H1 (cell line): Measurements from ENCODE around the gene NOTCH4. TPM values are rescaled to one million over a fixed set of nuclear protein-coding genes. Genes with fewer than 3 reads are reported as not detected.
A peak's percentile ranks its signal among the peaks of the same experiment; 100 is the strongest.

Experiments used
- CTCF ChIA-PET: fragments of 300-600 bp; sonication (Branson Sonifier 250); formaldehyde crosslinking; loops from one replicate; lab custom pipeline; 2021; ENCODE audit not compliant: partially characterized antibody; lab: Charles Lee
- POLR2A ChIA-PET: fragments of 300-600 bp; sonication (Branson Sonifier 250); formaldehyde crosslinking; loops from one replicate; lab custom pipeline; 2021; ENCODE audit warnings: inconsistent platforms; ENCODE audit not compliant: partially characterized antibody; lab: Charles Lee
- DNase-seq, 2 experiments: peaks; one replicate each; pipeline versions ENCODE4 v3.0.0 to v3.0.0-alpha.2; 2010 to 2022; ENCODE audit warnings: low spot score in 2 of 2, low read depth in 1 of 2, mixed read lengths in 1 of 2
- FAIRE-seq: peaks from 2 replicates; lab custom pipeline; 2011; peaks lifted over from hg19 to GRCh38; lab: Jason Lieb, UNC
- H2AFZ ChIP-seq: 2 replicates; pipeline ENCODE4 v1.8.1; 2012; ENCODE audit warnings: low read length, inconsistent platforms
- H2AK5ac ChIP-seq: 2 replicates; pipeline ENCODE4 v1.6.1; 2013; ENCODE audit warnings: low read depth, low read length
- H2BK120ac ChIP-seq: replicated peaks from 2 replicates; pipeline ENCODE3; 2013; ENCODE audit warnings: low read depth, low read length, inconsistent platforms
- H2BK12ac ChIP-seq: 2 replicates; pipeline ENCODE4 v1.6.1; 2013; ENCODE audit warnings: low read depth, low read length
- H2BK15ac ChIP-seq: 2 replicates; pipeline ENCODE4 v1.6.1; 2013; ENCODE audit warnings: low read length
- H2BK20ac ChIP-seq: 2 replicates; pipeline ENCODE4 v1.6.1; 2013; ENCODE audit warnings: low read length
- H2BK5ac ChIP-seq: 2 replicates; pipeline ENCODE4 v1.6.1; 2013; ENCODE audit warnings: low read depth, low read length
- H3K14ac ChIP-seq: 2 replicates; pipeline ENCODE4 v1.6.1; 2013; ENCODE audit warnings: inconsistent platforms; ENCODE audit not compliant: insufficient read length
- H3K18ac ChIP-seq: 2 replicates; pipeline ENCODE4 v1.6.1; 2013; ENCODE audit warnings: low read length; ENCODE audit errors: extremely low read depth
- H3K23ac ChIP-seq: 2 replicates; pipeline ENCODE4 v1.6.1; 2013; ENCODE audit warnings: inconsistent platforms; ENCODE audit not compliant: insufficient read length
- H3K23me2 ChIP-seq: 2 replicates; pipeline ENCODE4 v1.6.1; 2013; ENCODE audit warnings: low read depth, low read length
- H3K27ac ChIP-seq: 2 replicates; pipeline ENCODE4 v1.6.1; 2011; ENCODE audit warnings: low read depth, low read length, inconsistent platforms
- H3K27me3 ChIP-seq, 4 experiments: replicated peaks in 1 of 4; 1 replicate in 1 of 4; 2 replicates in 3 of 4; pipeline versions ENCODE4 v1.6.1 to v1.8.1; 2011 to 2013; ENCODE audit warnings: low read length in 3 of 4, mild to moderate bottlenecking in 3 of 4, inconsistent platforms in 2 of 4, mixed read lengths in 2 of 4, moderate library complexity in 1 of 4; ENCODE audit not compliant: control insufficient read depth in 3 of 4, insufficient read depth in 3 of 4; ENCODE audit errors: extremely low read depth in 1 of 4
- H3K36me3 ChIP-seq, 4 experiments: 2 replicates each; pipeline versions ENCODE4 v1.6.1 to v1.8.1; 2011 to 2013; ENCODE audit warnings: mild to moderate bottlenecking in 4 of 4, low read length in 3 of 4, moderate library complexity in 2 of 4, control low read depth in 1 of 4, inconsistent platforms in 1 of 4; ENCODE audit not compliant: insufficient read depth in 4 of 4, control insufficient read depth in 2 of 4
- H3K4ac ChIP-seq: replicated peaks from 2 replicates; pipeline ENCODE3; 2013; ENCODE audit warnings: low read length, low read depth, mixed read lengths, inconsistent platforms; ENCODE audit not compliant: insufficient read length
- H3K4me1 ChIP-seq, 4 experiments: replicated peaks in 1 of 4; 1 replicate in 1 of 4; 2 replicates in 3 of 4; pipeline versions ENCODE4 v1.6.1 to v1.8.1; 2011 to 2013; ENCODE audit warnings: low read length in 3 of 4, inconsistent platforms in 2 of 4, mixed read lengths in 1 of 4; ENCODE audit not compliant: insufficient read depth in 4 of 4, control insufficient read depth in 3 of 4
- H3K4me2 ChIP-seq, 2 experiments: 2 replicates each; pipeline versions ENCODE4 v1.6.1 to v1.8.1; 2011 to 2013; ENCODE audit warnings: low read depth in 2 of 2, low read length in 2 of 2, control low read depth in 1 of 2, inconsistent platforms in 1 of 2, mild to moderate bottlenecking in 1 of 2; ENCODE audit not compliant: insufficient read depth in 1 of 2
- H3K4me3 ChIP-seq, 4 experiments: fragments of 200-600, 300-600 bp in 1 of 4; sonication (generic), shearing (Covaris generic), sonication (Bioruptor Twin) in 1 of 4; 2 replicates each; pipeline versions ENCODE4 v1.5.1 to v1.8.1; 2011 to 2016; ENCODE audit warnings: low read length in 4 of 4, low read depth in 3 of 4, control low read depth in 2 of 4, inconsistent platforms in 2 of 4, mild to moderate bottlenecking in 2 of 4, mixed read lengths in 1 of 4, moderate library complexity in 1 of 4; ENCODE audit not compliant: insufficient read depth in 2 of 4; ENCODE audit errors: extremely low read depth in 1 of 4
- H3K56ac ChIP-seq: replicated peaks from 2 replicates; pipeline ENCODE3; 2013; ENCODE audit warnings: low read depth, mild to moderate bottlenecking, mixed read lengths, low read length, inconsistent platforms; ENCODE audit not compliant: insufficient read length
- H3K79me1 ChIP-seq: 2 replicates; pipeline ENCODE4 v1.6.1; 2013; ENCODE audit warnings: low read depth, low read length, control low read depth
- H3K79me2 ChIP-seq, 2 experiments: 2 replicates each; pipeline versions ENCODE4 v1.6.1 to v1.8.1; 2012 to 2013; ENCODE audit warnings: low read length in 2 of 2, mild to moderate bottlenecking in 2 of 2, inconsistent platforms in 1 of 2; ENCODE audit not compliant: insufficient read depth in 2 of 2, control insufficient read depth in 1 of 2
- H3K9ac ChIP-seq, 4 experiments: replicated peaks in 1 of 4; 1 replicate in 1 of 4; 2 replicates in 3 of 4; pipeline versions ENCODE4 v1.6.1 to v1.8.1; 2011 to 2013; ENCODE audit warnings: low read depth in 3 of 4, low read length in 3 of 4, control low read depth in 2 of 4, mild to moderate bottlenecking in 2 of 4, moderate library complexity in 2 of 4, inconsistent platforms in 1 of 4; ENCODE audit errors: extremely low read depth in 1 of 4
- H3K9me3 ChIP-seq, 2 experiments: 2 replicates each; pipeline versions ENCODE4 v1.6.1 to v1.8.1; 2012 to 2013; ENCODE audit warnings: mild to moderate bottlenecking in 2 of 2, moderate library complexity in 2 of 2, control low read depth in 1 of 2, inconsistent platforms in 1 of 2, low read depth in 1 of 2, low read length in 1 of 2, mixed read lengths in 1 of 2; ENCODE audit not compliant: insufficient read depth in 2 of 2
- H4K20me1 ChIP-seq, 2 experiments: replicated peaks in 1 of 2; 2 replicates each; pipeline versions ENCODE3 to v1.8.1; 2011 to 2013; ENCODE audit warnings: inconsistent platforms in 2 of 2, low read length in 2 of 2, mild to moderate bottlenecking in 1 of 2; ENCODE audit not compliant: insufficient read depth in 2 of 2, control insufficient read depth in 1 of 2
- H4K5ac ChIP-seq: 2 replicates; pipeline ENCODE4 v1.6.1; 2013; ENCODE audit warnings: low read length, low read depth, mixed read lengths, inconsistent platforms; ENCODE audit not compliant: insufficient read length
- H4K8ac ChIP-seq: 2 replicates; pipeline ENCODE4 v1.8.0; 2013; ENCODE audit warnings: mild to moderate bottlenecking, moderate library complexity, low read length, inconsistent platforms; ENCODE audit not compliant: insufficient read depth; ENCODE audit errors: extremely low read depth
- H4K91ac ChIP-seq: replicated peaks from 2 replicates; pipeline ENCODE3; 2013; ENCODE audit warnings: low read length, mixed read lengths, inconsistent platforms; ENCODE audit not compliant: insufficient read length
- CBX5 ChIP-seq: fragments of 300-800, 300-1000 bp; sonication (generic); IDR thresholded peaks from 2 replicates; pipeline ENCODE4 v1.7.1; 2016; ENCODE audit warnings: antibody characterized with exemption, low read length, low read depth
- POU5F1 ChIP-seq: IDR thresholded peaks from 2 replicates; pipeline ENCODE4 v1.6.1; 2011; ENCODE audit warnings: low read depth, mild to moderate bottlenecking, low read length, moderate library complexity
- WGBS, 2 experiments: shearing (Covaris generic) in 1 of 2; methylation state at CpG; one replicate each; pipeline versions ENCODE4 v1.1.6 to v1.1.7; 2013 to 2015; ENCODE audit warnings: low lambda C conversion rate in 2 of 2, mixed read lengths in 2 of 2, inconsistent platforms in 1 of 2, low coverage in 1 of 2, missing lambda C conversion rate in 1 of 2; ENCODE audit not compliant: insufficient replicate concordance in 2 of 2, insufficient coverage in 1 of 2, insufficient read length in 1 of 2; ENCODE audit errors: extremely low coverage in 1 of 2, missing lambda C conversion rate in 1 of 2; 5-methylcytosine and 5-hydroxymethylcytosine counted together
- polyA plus RNA-seq, 7 experiments: library from polyadenylated mRNA; depleted of rRNA in 3 of 7; stranded (reverse) in 5 of 7; unstranded in 2 of 7; fragments of >200 nt in 5 of 7; fragments of 200-250 nt in 2 of 7; gene quantifications; 1 replicate in 5 of 7; 2 replicates in 1 of 7; 4 replicates in 1 of 7; pipeline versions ENCODE4 v1.2.1 to v1.2.3, GENCODE V29; 2011 to 2013; ENCODE audit warnings: missing spikeins in 2 of 7, mixed read lengths in 2 of 7
- total RNA-seq: library from RNA; stranded (reverse); fragmentation: NEBNext Ultra II Directional; extraction: Animal tissue kit (Norgen Biotek cat#: 25700); gene quantifications from 2 replicates; pipeline ENCODE4 v1.2.1, GENCODE V29; 2021

NOTCH4 gene
- total and polyA plus RNA-seq, 2 of the 8 experiments (the other 6 are each of a cell fraction or from before 2014, with no cell fraction given): 1.9 to 2.8 TPM

DNA sequence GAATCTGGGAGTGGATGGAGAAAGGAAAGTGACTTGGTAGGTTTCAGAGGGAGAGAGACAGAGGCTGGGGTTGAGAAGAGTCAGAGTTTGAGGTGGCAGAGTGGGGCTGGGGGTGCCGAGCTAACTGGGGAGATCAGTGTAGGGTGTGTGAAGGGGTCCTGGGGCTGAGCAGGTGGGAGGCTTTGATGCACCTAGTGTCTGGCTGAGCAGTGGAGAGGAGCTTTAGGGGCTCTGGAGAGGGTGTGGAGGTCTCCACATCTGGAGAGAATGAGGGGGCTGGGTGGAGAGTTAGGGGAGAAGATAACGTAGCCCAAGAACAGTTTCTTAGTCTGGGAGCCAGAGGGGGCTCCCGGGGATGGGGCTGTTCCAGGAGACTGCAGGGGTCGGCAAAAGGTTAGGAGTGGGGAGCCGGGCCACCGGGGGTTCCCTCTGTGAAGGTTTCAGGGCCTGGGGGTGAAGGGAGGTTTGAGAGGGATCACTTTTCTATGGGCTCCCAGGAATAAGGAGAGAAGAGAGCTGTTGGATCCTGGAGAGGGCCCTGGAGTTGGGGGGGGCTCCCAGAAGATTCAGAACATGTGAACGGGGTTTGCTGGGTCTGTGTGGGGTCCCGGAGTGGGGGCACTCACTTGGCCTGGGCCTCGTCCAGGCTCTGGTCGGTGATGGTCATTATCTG, 34.7 kb downstream of the NOTCH4 start:
- H3K23me2 ChIP-seq: peaks cover 5% of the 10 kb centered on the region
- no peak overlapping the region for H3K14ac ChIP-seq
- peaks cover 0 to 13% of the 10 kb centered on the region in 2 experiments; a peak in 2 of 4 replicates for H3K79me2 ChIP-seq
- H4K20me1 ChIP-seq: peaks cover 0 to 3% of the 10 kb centered on the region in 2 experiments
- no peak overlapping the region for H3K56ac ChIP-seq
- TF ChIP-seq POU5F1 (no peak), CBX5 (no peak)
- no peaks in the 10 kb centered on the region for H3K27me3 ChIP-seq
- H3K4ac ChIP-seq: peak overlapping the region; percentile 80
- FAIRE-seq (no peak), DNase-seq (no peak)
- no peak overlapping the region for H2BK20ac ChIP-seq
- no peak overlapping the region; the same call in 1 of the 2 replicates for H4K8ac ChIP-seq
- no peak overlapping the region for H2BK12ac ChIP-seq
- no peak overlapping the region for H3K23ac ChIP-seq
- peak overlapping the region; percentile 7 for H4K91ac ChIP-seq
- H3K79me1 ChIP-seq: peaks cover 2% of the 10 kb centered on the region; the same call in 1 of the 2 replicates
- peak overlapping the region; percentile 30 to 87 (median 64) for H3K4me3 ChIP-seq
- 26% methylated on average over 8 of the region's 10 CpGs; no CpG with 5 or more reads in 1 of the 2 experiments for WGBS, 2 experiments
- H3K9ac ChIP-seq: peak overlapping the region; percentile 38 to 80 (median 56); a peak in 5 of 7 replicates
- H2BK120ac ChIP-seq: no peak overlapping the region
- H3K18ac ChIP-seq: peak overlapping the region; percentile 32
- H2BK5ac ChIP-seq: peak overlapping the region; percentile 52; the same call in 1 of the 2 replicates
- H2AK5ac ChIP-seq: no peak overlapping the region
- H3K27ac ChIP-seq: peak overlapping the region; percentile 54
- H3K36me3 ChIP-seq: peaks cover 2 to 18% (median 14%) of the 10 kb centered on the region in 4 experiments; a peak in 7 of 8 replicates
- H3K4me1 ChIP-seq: peaks cover 2 to 26% (median 16%) of the 10 kb centered on the region in 4 experiments
- peak overlapping the region; percentile 81 to 90 for H3K4me2 ChIP-seq
- no peaks in the 10 kb centered on the region for H3K9me3 ChIP-seq
- ChIA-PET CTCF (interaction anchor here (0.5 to 3.2 kb wide), 11 partner anchors 9 to 98 kb away, joined by 3 to 13 read pairs (median 4); partner anchors contain the start of genes AGPAT1 and PRRT1), POLR2A (interaction anchor here (1.0 to 13.3 kb wide), 6 partner anchors 10 to 37 kb away, joined by 3 to 194 read pairs (median 3); partner anchors contain the start of genes AGPAT1, PRRT1 and RNF5)
- H4K5ac ChIP-seq: no peak overlapping the region
- H2AFZ ChIP-seq: no peak overlapping the region
- H2BK15ac ChIP-seq: no peak overlapping the region
